ENCODE data around the gene ANKRD13D.
A peak's percentile ranks its signal among the peaks of the same experiment; 100 is the strongest.

ANKRD13D gene

GRCh38 chr11:67248653-67249052 is 40.5 kb upstream of the ANKRD13D start:
- TF ChIP-seq ZFX (IDR thresholded peaks at IDR 0.05) (no peak), CTCF (conservative IDR thresholded peaks at IDR 0.05) (no peak)
- H3K27ac ChIP-seq, result peak overlapping the region; percentile 32

- H3K27ac ChIP-seq, result no peak overlapping the region
- TF ChIP-seq ZFX (IDR thresholded peaks at IDR 0.05) (no peak), CTCF (conservative IDR thresholded peaks at IDR 0.05) (no peak)
These were observed 38.8 kb upstream of the ANKRD13D start for GRCh38 chr11:67250059-67251043.

GRCh38 chr11:67251841-67252240 is 37.3 kb upstream of the ANKRD13D start:
- no peak overlapping the region for H3K27ac ChIP-seq
- TF ChIP-seq ZFX (IDR thresholded peaks at IDR 0.05) (no peak), CTCF (conservative IDR thresholded peaks at IDR 0.05) (no peak)

- no peak overlapping the region for H3K27ac ChIP-seq
- TF ChIP-seq ZFX (IDR thresholded peaks at IDR 0.05) (no peak), CTCF (conservative IDR thresholded peaks at IDR 0.05) (peak; percentile 46)
These were observed 36.3 kb upstream of the ANKRD13D start for GRCh38 chr11:67252831-67253239.

GRCh38 chr11:67253872-67254624 is 35.1 kb upstream of the ANKRD13D start:
- TF ChIP-seq CTCF (conservative IDR thresholded peaks at IDR 0.05), result no peak
- no peak for TF ChIP-seq ZFX (IDR thresholded peaks at IDR 0.05)
- no peak overlapping the region for H3K27ac ChIP-seq

GRCh38 chr11:67254798-67255197 is 34.3 kb upstream of the ANKRD13D start:
- no peak for TF ChIP-seq ZFX (IDR thresholded peaks at IDR 0.05)
- TF ChIP-seq CTCF (conservative IDR thresholded peaks at IDR 0.05), result no peak
- no peak overlapping the region for H3K27ac ChIP-seq

GRCh38 chr11:67255353-67255752 is 33.8 kb upstream of the ANKRD13D start:
- H3K27ac ChIP-seq, result no peak overlapping the region
- no peak for TF ChIP-seq ZFX (IDR thresholded peaks at IDR 0.05)
- TF ChIP-seq CTCF (conservative IDR thresholded peaks at IDR 0.05), result no peak

Data from C4-2B (cell line).